CD4-positive, alpha-beta T cell treated with Interleukin-12 subunit alpha and Interleukin-12 subunit beta, for 1 hour (primary cell): ENCODE measurements around the gene TENT5C.

Experiments used
- DNase-seq: peaks from one replicate; pipeline ENCODE4 v3.0.0-alpha.2; 2020

Gene TENT5C

DNA sequence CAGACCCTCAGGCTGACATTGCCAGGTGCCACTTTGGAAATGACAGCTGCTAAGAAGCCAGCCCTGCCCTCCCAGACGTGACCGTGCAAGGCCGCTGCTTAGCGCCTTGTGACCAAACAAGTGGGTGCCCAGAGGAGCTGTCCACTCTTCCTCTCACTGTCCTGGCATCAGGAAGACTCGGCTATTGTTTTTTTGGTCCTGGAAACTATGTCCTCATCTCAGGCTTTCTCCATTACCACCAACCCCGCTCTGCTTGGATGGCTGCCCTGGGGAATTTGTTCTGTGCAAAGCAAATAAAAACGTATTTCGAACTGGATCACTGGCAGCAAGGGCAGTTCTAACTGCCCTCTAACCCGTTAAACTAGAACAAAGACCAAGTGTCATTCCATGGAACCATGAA, 13.7 kb upstream of the TENT5C start:
- no peak for DNase-seq

DNA sequence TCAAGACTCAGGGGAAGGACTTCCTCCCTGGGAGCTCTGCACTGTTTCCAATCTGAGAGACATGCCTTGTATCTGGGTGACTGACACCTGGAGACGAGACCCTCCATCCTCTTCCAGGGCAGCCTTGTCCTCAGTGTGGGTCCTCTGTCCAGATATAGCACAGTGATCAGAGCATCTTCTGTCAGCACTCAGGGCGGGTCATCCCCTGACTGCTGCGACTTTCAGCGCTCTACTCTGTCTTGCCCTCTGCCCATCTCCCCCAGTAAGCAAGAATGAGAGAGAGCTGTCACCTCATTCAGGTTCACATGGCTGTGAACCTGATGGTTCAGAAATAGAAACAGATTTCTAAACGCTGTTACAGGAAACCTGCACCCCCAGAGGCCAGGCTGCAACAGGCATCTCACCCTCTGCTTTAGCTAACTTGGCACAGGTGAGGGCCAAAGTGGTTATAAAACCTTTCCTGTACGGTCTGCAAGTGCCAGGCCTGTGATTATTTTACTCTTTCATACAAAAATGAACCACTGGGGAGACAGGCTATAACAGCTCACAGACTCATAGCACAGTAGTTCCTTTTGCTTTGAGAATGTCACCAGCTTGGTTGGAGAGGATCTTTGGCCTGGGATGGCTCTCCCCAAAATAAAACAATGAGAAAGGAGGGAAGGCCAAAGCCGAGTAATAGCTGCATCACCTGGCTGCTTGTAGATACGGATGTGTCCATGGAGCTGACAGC, 11.4 kb upstream of the TENT5C start:
- no peak for DNase-seq

DNA sequence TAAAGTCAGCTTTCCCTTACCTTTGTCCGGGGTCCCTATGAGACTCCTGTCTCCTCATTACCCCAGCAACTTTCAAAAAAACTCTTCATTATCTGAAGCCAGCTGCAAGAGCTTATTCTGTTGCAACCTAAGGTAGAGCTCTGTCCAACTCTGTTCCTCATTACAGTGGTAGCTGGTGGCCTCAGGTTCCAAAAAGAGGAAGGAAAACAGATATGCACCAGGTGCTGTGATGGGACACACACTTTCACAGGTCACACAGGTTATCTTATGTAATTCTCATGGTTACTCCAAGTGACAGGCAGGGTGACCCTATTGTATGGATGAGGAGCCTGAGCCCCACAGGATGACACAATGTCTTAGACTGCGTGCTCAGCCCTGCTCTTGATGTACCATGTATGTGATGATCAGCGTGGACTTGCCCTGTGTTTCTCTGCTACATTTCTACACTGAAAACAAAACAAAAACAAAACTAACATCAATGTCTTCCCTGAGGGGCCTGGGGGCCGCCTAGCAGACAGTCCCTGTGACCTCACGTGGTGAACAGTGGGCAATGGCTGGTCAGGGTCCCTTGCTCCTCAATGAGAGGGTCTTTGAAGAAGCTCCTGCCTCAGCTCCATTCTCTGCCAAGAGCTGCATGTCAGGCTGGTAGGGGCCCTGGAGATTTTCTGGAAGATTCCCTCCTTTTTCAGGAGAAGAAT, 9.7 kb upstream of the TENT5C start:
- DNase-seq = no peak

DNA sequence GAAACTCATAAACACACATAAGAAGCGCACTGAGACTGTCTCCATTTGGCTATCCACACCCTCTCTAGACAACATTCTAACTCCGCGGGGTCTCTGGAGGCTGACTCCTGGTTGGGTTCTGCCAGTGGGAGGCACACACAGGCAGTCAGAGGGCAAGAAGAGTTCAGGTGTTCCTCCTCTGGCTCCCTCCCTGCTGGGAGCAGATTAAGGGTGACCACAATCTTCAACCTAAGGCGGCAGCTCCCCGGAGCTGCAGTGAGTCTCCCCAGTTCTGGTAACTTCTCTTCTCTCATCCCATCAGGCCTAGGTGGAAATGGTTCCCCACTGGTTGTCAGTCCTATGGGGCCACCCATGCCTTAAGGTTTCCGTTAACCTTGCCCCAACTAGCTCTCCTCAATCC, 7.4 kb upstream of the TENT5C start:
- no peak for DNase-seq

DNA sequence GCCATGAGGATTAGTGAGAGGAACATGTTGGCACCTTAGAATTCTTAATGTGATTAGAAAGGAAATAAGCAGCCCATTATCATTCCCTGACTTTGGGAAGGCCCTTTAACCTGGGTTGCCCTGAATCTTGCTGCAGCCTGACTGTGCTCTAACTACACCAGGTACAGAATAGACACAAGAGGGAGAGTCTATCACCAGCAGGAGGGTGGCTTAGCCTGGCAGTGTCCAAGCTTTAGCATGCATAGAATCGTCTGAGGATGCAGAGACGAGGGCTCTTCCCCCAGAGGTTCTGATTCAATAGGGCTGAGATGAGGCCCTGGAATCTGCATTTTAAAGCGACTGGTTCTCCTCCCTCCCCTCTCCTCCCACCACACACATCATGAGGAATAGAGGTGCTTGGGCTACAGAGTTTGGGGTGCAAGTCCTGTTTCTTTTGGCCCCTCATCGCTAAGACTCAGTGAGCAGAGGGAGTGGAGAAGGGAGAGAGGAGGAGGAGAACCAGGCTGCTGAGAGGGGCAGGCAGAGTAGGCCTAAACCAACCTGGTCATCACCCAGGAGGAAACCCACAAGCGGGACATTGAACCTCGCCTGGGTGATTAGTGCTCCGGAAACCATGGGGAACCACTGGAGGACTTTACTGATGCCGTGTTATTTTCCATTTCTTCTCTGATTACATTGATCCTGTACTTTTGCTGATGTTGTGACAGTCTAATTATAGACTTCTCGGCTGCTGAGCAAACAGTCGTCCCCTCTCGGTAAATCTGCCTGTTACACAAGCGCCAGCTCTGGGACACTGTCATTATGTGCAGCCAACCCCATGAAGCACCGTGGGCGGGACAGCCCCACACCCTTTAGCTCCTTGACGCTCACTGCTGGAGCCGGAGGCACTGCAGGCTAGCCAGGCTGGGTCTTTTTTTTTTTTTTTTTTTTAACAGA, 6.3 kb upstream of the TENT5C start:
- no peak for DNase-seq

DNA sequence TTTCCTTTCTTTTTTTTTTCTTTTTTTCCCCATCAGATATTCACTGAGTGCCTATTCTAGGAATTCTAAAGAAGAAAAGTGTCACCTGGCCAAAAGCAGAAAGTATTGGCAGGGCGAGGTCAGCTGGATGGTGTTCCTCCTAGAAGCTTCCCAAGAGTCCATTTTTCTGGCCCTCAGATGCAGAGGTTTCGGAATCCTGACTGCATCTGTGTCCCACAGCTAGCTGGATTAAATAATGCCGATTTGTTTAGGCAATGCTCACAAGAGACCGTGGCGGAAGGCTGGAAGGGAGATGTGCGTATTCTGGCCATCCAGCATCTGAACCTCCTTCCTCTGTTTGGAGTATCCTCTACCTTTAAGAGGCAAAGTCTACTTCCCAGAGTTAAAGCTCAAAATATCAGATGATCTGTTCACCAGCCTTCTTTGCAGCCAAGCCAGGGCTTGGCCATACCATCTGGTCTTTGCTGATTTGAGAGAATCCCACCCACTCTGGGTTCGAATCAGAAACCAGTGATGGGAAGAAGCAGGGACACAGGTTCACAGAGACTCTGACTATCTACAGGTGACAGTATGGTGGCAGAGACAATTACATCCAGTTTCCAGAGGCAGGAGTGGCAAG, 5.4 kb upstream of the TENT5C start:
- DNase-seq = no peak

DNA sequence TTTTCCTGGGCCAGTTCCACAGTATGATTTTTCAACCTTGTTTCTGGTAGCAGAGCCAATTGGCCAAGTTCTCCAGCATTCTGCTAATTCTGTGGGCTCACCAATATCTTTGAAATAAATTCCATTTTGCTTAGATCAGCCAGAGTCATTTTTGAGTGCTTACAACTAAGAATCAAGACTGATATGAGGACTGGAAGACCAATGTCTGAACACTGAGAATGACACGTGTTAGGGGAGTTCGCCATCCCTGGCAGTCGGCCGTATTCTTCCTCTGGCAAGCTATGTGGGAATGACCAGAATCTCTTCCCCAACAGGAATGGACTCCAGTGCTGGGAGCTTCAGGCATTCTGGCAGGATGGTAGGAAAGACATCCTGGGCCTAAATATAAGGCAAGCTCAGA, 4.9 kb upstream of the TENT5C start:
- no peak for DNase-seq

DNA sequence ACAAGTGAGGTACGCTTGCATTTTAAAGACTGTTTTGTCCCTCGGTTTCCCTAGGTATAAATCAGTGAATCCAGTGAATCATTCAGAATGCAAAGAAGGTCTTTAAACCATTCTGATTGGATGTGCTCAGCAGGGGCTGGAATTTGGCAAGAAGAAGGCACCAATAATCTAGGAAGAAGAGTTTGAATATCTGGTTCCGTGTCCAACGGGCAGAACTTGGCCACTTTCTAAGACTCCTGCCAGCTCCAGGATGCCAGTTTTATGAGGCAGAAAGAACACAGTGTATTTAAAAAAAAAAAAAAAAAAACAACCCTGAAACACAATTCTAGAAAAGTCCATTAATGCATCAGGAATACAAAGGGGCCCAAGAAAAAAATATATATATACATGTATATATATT, 3.0 kb upstream of the TENT5C start:
- DNase-seq = no peak

DNA sequence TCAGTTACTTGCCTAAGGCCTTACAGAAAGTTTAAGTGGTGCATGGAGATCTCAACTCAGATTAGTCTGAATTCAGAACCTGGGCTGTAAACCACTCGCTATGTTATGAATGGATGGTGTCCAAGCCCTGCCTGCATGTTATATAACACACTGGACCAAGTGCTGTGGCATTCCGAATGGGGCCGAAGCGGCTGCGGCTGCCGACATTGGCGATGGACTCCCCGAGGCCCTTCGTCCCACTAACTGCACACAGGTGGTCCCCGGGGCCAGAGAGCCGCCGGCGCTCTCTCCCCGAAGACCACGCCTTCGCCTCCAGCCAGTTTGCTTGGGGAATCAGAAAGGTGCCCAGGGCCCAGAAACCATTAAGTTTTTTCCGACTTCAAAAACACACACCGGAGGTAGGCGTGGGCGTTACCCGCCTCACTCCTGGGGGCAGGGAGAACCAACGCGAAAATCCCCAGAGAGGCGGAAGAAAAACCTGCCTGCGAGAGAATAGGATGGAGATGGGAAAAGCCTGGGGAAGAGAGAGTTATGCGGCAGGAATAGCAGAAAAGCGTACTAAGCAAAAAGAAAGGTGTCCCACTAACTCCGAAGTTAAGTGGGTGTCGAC, 579 bp upstream of the TENT5C start:
- no peak for DNase-seq

DNA sequence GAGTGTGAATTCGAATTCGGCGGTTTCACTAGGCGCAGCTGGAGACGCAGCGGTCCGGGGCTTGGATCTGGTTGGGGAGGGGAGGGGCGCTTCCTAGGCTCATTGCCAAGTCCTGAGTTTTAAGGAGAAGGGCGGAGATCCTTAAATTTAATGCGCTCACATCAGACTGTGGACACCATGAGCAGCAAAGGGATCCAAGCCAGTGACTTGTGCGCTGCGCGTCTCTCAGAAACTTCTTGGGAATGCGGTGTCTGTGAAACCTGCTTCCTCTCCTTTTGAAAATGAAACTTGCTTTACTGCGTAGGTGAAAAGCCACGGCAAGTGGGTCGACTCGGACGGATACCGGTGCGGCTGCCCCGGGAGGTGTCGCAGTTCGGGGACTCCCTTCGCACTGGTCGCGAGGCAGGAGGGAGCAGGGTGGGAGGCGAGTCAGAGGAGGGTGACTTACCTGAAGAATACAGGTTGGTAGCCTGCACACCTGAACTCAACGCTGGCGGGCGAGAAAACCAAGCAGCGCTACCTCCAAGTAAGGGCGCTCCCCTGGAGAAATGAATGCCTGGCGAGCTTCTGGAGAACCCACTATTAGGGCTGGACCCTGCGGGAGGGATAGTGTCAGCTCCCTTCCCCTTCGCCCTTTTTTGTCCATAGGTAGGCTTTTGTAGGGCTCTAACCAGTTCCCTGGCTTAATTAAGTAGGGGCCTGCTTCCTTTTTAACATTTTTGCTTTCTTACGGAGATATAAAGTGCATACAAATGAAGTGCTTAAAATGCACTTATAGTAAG, 992 bp downstream of the TENT5C start:
- DNase-seq = peak; percentile 70

DNA sequence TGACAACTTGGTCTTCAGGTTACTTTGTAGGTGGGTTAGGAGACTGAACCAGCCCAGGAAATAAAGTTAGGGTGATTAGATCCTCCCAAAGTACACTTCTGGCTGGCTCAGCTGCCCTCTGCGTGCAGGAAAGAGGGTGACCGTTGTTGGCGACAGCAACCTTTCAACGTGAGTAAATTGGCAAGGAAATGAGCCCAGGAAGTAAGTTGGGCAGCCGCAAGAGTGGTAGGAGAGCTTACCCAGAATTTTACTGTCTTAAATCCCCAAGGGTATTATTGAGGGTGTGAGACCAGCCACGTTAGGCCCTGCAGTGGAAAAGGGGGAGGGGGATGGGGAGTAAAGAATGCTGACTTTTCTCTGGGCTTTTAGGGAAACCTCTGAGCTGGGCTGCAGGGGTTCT, 1.6 kb downstream of the TENT5C start:
- DNase-seq = peak; percentile 64

DNA sequence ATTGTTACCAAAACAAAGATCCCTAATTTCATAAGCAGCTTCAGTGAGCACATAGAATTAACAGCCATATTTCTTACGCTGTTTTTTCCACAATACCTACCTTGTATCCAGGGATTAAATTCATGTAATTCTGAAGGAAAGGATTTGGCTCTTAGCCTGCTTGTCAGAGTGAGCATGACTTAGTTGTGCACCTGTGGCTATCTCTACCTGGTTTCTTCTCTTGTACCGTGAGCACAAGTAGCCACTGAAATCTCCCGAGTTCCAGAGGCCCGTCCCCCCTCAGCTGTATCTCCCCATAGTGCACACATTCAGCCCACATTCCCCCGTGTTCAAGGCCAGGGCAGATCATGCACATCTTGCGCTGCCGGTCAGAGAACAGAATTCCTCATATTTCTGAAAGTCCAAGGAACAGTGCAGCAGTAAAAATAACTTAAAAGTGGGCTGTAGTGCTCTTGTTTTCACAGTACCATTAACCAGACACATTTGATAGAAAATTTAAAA, 2.3 kb downstream of the TENT5C start:
- DNase-seq = no peak

DNA sequence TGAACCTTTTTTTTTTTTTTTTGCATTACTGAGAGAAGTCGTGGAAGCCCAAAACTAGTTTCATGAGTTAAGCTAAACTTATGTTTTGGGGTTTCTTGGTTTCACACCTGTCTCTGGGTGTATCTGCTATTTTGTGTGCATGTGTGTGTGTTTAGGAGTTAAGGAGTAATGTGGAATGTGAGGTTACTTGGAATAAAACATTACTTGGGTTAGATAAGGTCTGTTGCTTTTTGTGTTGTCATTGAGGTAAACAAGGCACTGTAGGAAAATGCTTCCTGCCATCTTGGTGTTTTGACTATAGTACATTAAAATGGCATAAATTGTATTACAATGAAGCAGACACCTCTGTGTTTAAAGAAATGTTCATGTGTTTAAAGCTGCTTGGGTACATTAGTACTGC, 2.9 kb downstream of the TENT5C start:
- no peak for DNase-seq

DNA sequence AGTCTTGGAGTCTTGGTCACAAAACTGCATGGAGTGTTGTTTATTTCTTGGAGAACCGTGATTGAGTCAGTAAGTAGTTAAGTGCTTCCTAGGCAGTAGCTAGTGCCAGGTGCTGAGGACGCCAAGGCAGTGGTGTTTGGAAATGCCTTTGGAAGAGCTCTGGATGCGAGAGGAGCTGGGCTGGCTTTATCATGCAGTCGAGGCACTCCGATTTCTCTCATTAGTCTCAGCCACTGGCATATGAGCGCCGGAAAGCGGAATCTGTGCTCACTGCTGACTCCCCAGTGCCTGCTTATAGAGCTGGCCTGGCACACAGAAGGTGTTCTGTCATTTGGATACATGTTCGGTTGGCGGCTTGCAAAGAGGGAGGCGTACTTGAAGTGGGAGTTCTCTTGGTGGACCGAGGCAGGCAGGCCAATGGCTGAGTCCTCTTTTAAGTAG, 3.6 kb downstream of the TENT5C start:
- no peak for DNase-seq

DNA sequence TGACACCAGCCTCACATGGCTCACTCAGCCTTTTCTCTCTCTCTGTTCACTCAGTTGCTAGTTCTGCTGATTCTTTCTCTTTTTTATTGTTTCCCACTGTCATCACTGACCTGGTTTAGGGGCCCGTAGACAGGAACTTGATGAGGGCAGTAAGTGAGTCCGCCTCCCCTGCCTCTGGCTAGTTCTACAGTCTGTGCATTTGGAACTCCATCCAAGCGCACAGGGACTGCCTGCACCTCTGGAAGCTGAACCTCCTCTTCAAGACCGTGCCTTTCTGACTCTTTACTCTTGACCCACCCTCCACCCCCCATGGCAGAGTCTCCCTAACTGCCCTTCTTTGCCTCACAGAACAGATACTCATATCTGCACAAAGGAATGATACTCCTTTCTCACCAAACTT, 4.2 kb downstream of the TENT5C start:
- DNase-seq = no peak

DNA sequence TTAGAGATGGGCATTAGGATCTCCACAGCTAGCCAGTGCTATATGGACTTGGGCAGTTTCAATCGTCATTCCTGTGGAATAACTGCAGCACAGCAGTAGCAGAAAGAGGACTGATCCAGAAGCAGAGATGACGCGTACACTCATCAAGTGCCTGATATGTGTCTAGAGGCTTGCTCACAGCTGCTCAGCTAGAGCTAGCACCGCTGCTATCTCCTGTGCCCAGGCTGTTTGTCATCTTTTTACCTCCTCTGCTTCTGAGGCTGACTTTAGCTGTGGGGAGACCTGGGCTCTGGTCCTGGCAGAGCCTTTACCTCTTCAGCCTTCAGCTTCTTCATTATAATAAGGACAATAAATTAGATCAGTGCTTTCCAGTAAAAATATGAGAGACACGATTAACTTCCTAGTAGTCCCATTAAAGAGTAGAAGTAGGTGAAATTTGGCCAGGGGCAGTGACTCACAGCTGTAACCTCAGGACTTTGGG, 5.3 kb downstream of the TENT5C start:
- DNase-seq = no peak

DNA sequence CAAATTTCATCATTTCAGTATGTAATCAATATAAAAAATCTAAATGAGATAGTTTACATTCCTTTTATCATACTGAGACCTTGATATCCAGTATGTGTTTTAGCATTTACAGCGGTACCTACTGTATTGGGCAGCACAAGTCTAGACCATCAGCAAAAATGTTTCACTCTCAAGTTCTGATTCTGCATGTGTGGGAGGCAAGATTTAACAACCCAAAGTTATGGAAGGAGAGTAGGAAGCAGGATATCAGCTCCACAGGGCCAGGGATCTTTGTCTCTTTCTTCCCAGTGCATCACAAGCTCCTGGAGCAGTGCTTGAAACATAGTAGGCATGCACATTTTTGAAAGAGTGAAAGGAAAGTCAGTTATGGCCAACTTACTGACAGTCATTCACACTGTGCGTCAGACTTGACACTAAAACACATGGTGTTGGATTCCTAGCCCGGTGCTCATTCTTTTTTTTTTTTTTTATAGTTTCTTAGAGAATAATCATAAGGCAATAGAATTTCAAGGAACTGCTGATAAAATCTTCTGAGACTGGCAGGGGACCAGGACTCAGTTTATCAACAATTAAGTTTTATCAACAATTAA, 6.1 kb downstream of the TENT5C start:
- no peak for DNase-seq

DNA sequence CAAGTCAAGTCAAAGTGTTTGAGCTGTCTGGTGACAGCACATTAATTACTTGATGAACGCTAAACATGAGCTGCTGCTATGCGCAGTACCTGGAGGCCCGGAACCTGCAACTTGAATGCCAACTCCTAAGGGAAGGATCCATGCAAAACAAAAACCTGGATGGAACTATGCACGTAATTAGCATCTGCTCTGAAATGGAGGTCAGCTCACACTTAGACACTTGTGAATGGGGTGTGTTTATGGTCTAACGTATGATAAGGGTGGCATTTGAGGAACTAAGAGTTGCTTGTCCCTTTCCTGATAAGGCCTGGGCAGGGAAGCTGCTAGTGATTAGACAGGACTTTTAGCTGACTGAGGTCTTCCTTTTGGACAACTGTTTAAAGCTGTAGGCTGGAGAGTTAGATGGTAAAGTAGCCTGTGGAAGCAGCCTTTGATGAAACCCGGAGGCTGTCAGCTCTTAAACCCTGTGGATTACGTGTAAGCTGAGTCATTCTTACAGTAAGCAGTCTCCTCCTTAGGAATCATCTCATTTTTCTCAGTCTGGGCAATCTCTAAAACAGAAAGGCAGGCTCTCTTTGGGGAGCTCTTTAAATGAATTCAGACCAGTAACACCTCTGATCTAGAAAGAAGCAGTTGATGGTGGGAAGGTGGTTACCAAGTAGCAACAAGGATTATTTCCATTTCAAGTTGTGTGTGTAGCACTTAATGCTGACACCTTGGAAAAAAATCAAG, 6.8 kb downstream of the TENT5C start:
- no peak for DNase-seq

DNA sequence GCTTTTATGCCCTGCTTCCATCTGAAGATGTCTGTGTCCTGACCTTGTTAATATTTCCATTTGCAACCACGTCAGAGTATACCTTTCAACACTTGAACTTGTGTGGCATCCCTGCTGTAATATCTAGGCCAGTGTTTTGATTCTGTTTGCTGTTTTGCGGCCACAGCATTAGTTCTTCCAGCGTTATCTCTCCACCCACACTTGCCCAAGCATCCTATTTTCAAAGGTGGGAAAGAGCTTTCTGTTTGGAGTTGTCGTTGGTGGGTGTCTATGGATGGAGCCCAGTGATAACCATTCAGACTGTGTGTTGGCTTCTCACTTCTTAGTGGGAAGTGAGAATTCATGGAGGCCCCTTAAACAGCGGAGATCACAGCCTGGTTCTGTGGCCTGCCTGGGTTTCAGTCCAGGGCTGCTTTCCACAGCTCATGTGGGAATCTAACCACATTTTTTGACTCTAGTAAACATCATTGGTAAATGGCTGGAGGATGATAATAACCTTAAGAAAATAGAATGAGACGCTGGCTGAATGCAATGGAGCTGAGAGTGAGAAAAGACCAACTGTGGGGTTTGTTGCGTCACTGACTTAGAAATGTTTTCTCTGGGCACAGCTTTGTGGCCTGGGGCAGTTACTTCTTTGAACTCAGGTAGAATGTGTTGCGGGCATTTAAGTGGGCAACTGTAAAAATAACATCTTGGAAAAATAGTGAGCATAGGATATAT, 7.6 kb downstream of the TENT5C start:
- DNase-seq = no peak
